Heart left ventricle (tissue), 13 donors: Measurements from ENCODE around the gene TADA3.

Experiments
- CTCF ChIP-seq, 12 donors: fragments of 200-600 bp; sonication (generic) in 4 of 12; IDR thresholded peaks; one replicate each; pipeline versions ENCODE4 v1.5.0 to v1.8.0; 2018 to 2022; ENCODE audit warnings: antibody characterized with exemption in 12 of 12, mild to moderate bottlenecking in 5 of 12
- POLR2A ChIP-seq, 2 donors: fragments of 450-650 bp; IDR thresholded peaks; one replicate each; pipeline ENCODE4 v1.6.1; 2017; ENCODE audit warnings: antibody characterized with exemption in 2 of 2, mild to moderate bottlenecking in 2 of 2, moderate library complexity in 2 of 2
- donor health status: ischemic (EF 13 %, LVEDD 7.1; RV severe dilation, severe dysfunction).
- donor health status: DM: no; HTN: yes; CAD: no.
- donor health status: DM: no; HTN: no; CAD: no.
- donor health status: ischemic (EF 25% LVEDD 6.9; RV normal size, moderate dysfunction).
- donor health status: ischemic (EF 25% LVEDD 5.7; RV mildly dilated, moderate dysfunction).
- donor health status: ischemic (EF 35%, LVEDD 5.7; RV mildly dilated, moderate dysfunction).
- donor health status: nonischemic (EF 11% LVEDD 7.7; RV severe dilation, severe dysfunction).
- donor health status: DM: yes; HTN: yes; CAD: no.
- donor health status: PGD.
- donor health status: ischemic (EF 29% LVEDD 5.4; RV normal size, mild dysfunction).
- donor health status: nonischemic (EF 23%, LVEDD 6.1; RV moderate dilation, normal function).

GRCh38 chr3:9806137-9806536 lies 13.9 kb upstream of the TADA3 start:
- TF ChIP-seq CTCF (IDR thresholded peaks at IDR 0.05) (no peak), POLR2A (IDR thresholded peaks at IDR 0.05) (no peak)
